ENCODE data around the gene RAP1GAP2. TPM values are rescaled to one million over a fixed set of nuclear protein-coding genes. Genes with fewer than 3 reads are reported as not detected.

RAP1GAP2 gene
- total and polyA plus RNA-seq, 7 donors, result 0.25 to 2.0 (median 0.84) TPM

DNA sequence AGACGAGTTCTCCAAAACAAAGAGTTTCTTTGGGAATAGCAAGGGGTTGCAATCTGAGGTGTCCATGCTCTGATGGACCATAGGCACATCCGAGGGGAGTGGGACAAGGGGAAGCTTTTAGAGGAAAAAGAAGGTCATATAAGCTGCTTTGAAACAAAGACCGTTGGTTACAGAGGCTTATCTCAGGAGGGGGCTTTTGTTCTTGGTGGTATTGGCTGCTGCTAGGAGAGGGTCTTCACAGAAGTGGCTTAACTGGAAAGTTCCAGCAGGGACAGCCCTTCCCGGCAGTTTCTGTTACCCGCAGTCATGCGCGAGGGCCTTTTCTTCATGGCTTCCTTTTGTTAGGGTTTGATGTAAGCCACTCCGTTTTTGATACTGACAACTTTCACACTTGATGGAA lies 76.0 kb downstream of the RAP1GAP2 start:
- Histone ChIP-seq H3K4me1 (no peaks in the 10 kb centered on the region), H3K27me3 (ENCODE audit: insufficient read depth in 3 of 3, low read length in 2 of 3) (peaks cover 0 to 9% (median 3%) of the 10 kb centered on the region in 3 donors), H3K4me3 (no peak overlapping the region), H3K27ac (no peak overlapping the region), H3K9me3 (no peaks in the 10 kb centered on the region), H3K36me3 (ENCODE audit: insufficient read depth in 1 of 2, low read depth in 1 of 2) (no peaks in the 10 kb centered on the region)
- ATAC-seq (no peak), DNase-seq (no peak)
- TF ChIP-seq CTCF (IDR thresholded peaks at IDR 0.05), result no peak
- intact Hi-C loops (cut with DNase I), result no loop called here
- WGBS, 3 donors, result 74 to 84% (median 78%) methylated on average over 8 of the region's 8 CpGs

GRCh38 chr17:2874189-2874686 lies 78.0 kb downstream of the RAP1GAP2 start:
- no peaks in the 10 kb centered on the region for H3K36me3 ChIP-seq (ENCODE audit: insufficient read depth in 1 of 2, low read depth in 1 of 2)
- H3K9me3 ChIP-seq, result no peaks in the 10 kb centered on the region

DNA sequence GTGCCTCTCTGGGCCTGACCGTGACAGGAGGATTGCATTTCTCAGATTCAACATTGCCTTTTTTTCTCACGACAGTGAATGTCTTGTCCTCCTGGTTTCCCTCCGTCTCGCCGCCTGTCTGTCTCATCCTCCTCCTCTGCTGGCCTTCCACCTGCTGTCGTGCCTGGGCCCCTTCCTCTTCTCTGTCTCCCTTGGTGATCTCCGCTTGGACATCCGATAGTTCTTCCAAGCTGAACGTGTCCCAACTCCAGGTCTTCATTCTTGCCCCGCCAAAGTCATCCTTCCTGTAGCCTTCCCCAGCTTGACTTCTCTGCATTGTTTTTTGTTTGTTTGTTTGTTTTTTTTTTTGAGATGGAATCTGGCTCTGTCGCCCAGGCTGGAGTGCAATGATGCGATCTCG lies 79.4 kb downstream of the RAP1GAP2 start:
- 83 to 88% (median 84%) methylated on average over 13 of the region's 13 CpGs for WGBS, 3 donors
- no peak overlapping the region for H3K27ac ChIP-seq
- no peak for ATAC-seq
- H3K9me3 ChIP-seq, result no peaks in the 10 kb centered on the region
- no peaks in the 10 kb centered on the region for H3K36me3 ChIP-seq (ENCODE audit: insufficient read depth in 1 of 2, low read depth in 1 of 2)
- TF ChIP-seq CTCF (IDR thresholded peaks at IDR 0.05), result no peak
- no peak for DNase-seq
- H3K27me3 ChIP-seq (ENCODE audit: insufficient read depth in 3 of 3, low read length in 2 of 3), result peaks cover 0 to 4% (median 0%) of the 10 kb centered on the region in 3 donors
- intact Hi-C loops (cut with DNase I), result no loop called here
- H3K4me3 ChIP-seq, result no peak overlapping the region
- no peaks in the 10 kb centered on the region for H3K4me1 ChIP-seq

More at GRCh38 chr17:2874189-2874686, 78.0 kb downstream of the RAP1GAP2 start:
- no peak for TF ChIP-seq CTCF (IDR thresholded peaks at IDR 0.05)
- WGBS, 3 donors, result 63 to 66% (median 64%) methylated on average over 5 of the region's 5 CpGs
- Histone ChIP-seq H3K4me1 (no peaks in the 10 kb centered on the region), H3K27me3 (ENCODE audit: insufficient read depth in 3 of 3, low read length in 2 of 3) (peaks cover 0 to 9% (median 3%) of the 10 kb centered on the region in 3 donors), H3K27ac (no peak overlapping the region), H3K4me3 (no peak overlapping the region)
- ATAC-seq (no peak), DNase-seq (no peak)
- intact Hi-C loops (cut with DNase I), result no loop called here

- DNase-seq, result no peak
- no peak for TF ChIP-seq CTCF (IDR thresholded peaks at IDR 0.05)
- H3K4me3 ChIP-seq, result no peak overlapping the region
- no peaks in the 10 kb centered on the region for H3K36me3 ChIP-seq (ENCODE audit: insufficient read depth in 1 of 2, low read depth in 1 of 2)
- no peaks in the 10 kb centered on the region for H3K4me1 ChIP-seq
- no peak overlapping the region for H3K27ac ChIP-seq
- peaks cover 0 to 4% (median 0%) of the 10 kb centered on the region in 3 donors for H3K27me3 ChIP-seq (ENCODE audit: insufficient read depth in 3 of 3, low read length in 2 of 3)
- no peaks in the 10 kb centered on the region for H3K9me3 ChIP-seq
- intact Hi-C loops (cut with DNase I), result no loop called here
- 88 to 90% (median 88%) methylated on average over 6 of the region's 6 CpGs for WGBS, 3 donors
- no peak for ATAC-seq
These were observed 80.2 kb downstream of the RAP1GAP2 start for GRCh38 chr17:2876467-2876866.

- Histone ChIP-seq H3K27me3 (ENCODE audit: insufficient read depth in 3 of 3, low read length in 2 of 3) (peaks cover 0 to 4% (median 0%) of the 10 kb centered on the region in 3 donors), H3K27ac (no peak overlapping the region), H3K4me3 (no peak overlapping the region), H3K9me3 (no peaks in the 10 kb centered on the region), H3K36me3 (ENCODE audit: insufficient read depth in 1 of 2, low read depth in 1 of 2) (no peaks in the 10 kb centered on the region), H3K4me1 (no peaks in the 10 kb centered on the region)
- 90 to 91% (median 91%) methylated on average over 16 of the region's 16 CpGs for WGBS, 3 donors
- DNase-seq (no peak), ATAC-seq (no peak)
- intact Hi-C loops (cut with DNase I), result no loop called here
- TF ChIP-seq CTCF (IDR thresholded peaks at IDR 0.05), result no peak
These were observed 82.6 kb downstream of the RAP1GAP2 start for GRCh38 chr17:2878751-2879254.

Measured in psoas muscle (tissue), 8 donors.